Stimulated activated CD8-positive, alpha-beta memory T cell treated with anti-CD3 and anti-CD28 coated beads, Interleukin-2, amount 100 ng/mL, for 48 hours (primary cell): ENCODE data around the gene CASKIN2.

Source experiments
- DNase-seq, 2 donors: peaks; one replicate each; pipeline ENCODE4 v3.0.0-alpha.2; 2020; ENCODE audit warnings: low read depth in 2 of 2

CASKIN2 gene

DNA sequence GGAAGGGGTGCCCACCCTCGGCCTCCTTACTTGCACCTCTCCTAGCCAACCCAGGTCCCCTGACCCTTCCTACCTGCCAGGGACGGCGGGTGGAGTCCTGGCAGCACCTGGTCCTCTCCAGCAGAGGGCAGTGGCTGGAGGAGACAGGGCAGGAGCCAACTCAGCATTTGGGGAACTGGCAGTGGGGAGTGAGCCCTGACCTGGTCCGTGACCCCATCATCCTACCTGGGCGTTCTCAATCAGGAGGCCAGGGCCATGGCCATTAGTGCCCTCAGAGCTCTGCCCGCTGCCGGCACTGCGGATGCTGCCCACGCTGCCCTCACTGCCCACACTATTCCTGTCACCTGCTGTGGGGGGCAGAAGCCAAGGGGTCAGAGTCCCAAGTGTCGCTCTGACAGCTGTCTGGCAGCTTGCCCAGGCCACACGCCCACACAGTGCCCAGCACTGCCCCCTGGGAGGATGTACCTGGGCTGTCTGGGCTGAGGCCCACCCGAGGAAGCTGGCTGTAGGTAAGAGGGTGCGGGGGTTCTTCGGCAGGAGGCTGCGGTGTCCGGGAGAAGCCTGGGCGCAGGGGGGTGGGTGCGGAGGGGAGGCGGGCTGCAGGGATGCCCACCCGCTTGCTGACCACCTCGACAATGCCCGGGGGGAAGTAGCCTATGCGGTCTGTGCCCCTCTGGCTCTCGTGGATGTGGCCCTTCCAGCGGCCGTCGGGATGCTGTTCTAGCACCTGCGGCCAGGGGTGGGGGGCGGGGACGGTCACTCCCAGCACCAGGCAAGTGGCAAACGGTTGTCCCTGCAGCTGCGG lies 10.8 kb downstream of the CASKIN2 start:
- DNase-seq, result peak in 1 of 2 donors; percentile 26

DNA sequence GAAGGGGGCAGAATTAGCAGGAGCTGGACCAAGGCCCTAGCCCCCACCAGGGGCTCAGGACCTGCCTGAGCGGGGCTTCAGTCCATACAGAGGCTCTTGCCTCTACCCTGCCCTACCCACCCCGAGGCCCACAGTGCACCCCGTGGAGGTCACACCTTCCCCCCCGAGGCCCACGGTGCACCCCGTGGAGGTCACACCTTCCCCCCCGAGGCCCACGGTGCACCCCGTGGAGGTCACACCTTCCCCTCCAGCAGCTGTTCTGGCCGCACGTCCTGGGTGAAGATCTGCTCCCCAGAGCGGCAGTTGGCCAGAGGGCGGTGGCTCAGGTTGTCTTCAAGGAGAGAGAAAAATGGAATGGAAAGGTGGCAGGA lies 11.4 kb downstream of the CASKIN2 start:
- no peak for DNase-seq

DNA sequence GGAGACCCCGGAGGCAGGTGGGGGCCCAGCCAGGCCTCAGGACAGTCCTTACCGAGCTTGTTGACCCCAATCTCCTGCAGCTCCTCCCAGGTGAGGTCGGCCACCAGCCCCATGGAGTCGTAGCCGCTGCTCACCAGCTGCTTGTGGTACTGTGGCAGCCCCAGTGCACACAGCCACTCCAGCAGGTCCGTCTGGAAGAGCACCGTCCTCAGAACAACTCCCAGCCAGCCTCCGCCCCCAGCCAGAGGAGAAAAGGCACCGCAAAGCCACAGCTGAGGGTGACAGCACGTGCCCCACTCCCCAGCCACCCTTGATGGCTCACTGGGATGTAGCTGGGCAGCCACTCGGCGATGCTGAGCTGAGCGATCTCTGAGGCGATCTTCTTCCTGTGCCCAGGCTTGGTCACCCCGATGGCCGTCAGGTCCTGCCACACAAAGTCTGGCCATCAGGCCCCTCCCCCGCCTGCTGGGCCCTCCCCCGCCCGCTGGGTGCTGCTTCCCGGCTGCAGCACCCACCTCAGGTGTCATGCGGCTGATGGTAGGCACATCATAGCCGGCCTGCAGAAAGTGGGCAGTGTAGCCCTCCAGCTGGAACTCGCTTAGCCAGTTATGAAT lies 11.9 kb downstream of the CASKIN2 start:
- no peak for DNase-seq

DNA sequence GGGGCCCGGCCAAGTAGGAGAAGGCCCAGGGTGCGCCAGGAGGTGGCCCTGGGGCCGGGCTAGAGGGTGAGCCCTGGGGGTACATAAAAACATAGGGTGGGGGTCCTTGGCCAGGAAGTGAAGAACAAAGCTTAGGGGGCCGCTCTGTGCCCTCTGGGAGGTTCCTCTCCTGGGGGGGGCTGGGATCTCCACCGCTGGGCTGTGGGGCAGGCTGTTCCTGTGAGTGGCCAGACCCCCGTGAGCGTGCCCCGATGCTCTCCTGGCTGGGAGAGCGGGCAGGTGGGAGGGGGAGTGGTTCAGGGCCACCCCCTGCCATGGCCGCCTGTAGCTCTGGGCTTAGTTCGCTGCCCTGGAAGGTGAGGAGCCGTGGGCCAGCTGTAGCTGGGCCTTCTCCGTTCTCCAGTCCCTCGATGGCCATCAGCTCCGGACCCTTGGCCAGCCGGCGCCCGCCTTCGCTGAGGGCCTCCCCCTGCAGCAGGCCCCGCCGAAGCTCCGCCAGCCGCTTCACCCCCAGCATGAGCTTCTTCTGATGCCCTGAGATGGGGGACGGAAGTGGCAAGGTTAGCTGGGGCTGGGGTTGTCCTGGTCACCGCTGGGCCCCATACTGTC lies 12.5 kb downstream of the CASKIN2 start:
- no peak for DNase-seq

DNA sequence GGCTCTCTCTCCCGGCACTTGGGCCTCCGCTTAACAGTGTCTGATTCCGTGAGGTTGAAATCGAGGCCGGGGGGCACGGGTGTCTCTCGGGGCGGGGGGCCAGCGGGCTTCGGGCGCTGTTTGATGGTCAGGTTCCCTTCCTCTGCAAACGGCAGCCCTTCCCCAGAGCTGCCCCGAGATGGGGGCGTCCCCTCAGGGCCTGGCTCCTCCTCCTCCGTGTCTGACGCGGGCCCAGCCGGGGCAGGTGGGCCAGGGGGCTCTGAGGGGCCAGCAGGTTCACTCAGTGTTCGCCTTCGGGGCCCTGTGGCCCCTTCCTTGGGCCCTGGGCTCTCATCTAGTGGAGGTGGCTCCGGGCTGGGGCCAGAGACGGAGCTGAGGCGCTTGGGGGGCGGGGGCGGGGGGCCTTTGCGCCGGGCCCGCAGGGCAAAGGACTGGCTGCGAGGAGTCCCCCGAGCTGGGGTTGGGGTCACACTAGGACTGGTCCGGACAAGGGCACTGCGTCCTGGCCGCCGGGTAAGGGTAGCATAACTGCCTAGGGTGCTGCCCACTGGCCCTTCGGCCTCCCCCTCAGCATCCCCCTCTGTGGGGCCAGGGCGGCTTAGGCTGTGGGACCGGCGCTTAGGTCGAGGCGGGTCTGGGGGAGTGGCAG lies 13.1 kb downstream of the CASKIN2 start:
- no peak for DNase-seq

DNA sequence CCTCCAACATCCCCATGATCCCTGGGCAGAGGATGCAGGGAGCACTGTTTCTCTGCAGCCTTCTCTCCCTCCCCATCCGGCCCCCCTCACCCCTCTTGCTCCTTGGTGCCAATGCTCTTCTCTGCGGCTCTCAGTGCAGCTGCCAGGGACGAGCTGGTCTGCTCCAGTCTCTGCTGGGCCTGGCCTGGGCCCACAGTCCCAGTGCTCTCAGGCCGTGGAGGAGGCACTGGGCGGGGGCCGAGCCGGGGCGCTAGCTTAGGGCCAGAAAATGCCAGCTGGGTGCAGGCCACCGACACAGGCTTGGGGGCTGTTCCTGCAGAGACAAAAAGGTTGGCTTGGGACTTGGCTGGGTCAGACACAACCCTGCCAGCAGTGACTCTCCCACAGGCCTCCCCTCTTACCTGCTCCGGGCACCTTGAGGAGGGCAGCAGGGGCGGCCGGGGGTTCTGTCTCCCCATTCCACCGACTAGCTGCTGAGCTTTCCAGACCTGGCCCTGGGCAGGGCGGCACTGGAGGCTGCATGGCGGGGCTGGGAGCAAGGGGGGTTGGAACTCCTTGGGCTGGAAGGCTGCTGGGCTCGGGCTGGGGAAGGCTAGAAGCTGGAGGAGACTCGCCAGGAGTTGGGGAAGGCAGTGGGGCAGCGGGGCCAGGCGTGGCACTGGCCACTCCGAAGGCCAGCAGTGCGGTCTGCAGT lies 13.8 kb downstream of the CASKIN2 start:
- no peak for DNase-seq

DNA sequence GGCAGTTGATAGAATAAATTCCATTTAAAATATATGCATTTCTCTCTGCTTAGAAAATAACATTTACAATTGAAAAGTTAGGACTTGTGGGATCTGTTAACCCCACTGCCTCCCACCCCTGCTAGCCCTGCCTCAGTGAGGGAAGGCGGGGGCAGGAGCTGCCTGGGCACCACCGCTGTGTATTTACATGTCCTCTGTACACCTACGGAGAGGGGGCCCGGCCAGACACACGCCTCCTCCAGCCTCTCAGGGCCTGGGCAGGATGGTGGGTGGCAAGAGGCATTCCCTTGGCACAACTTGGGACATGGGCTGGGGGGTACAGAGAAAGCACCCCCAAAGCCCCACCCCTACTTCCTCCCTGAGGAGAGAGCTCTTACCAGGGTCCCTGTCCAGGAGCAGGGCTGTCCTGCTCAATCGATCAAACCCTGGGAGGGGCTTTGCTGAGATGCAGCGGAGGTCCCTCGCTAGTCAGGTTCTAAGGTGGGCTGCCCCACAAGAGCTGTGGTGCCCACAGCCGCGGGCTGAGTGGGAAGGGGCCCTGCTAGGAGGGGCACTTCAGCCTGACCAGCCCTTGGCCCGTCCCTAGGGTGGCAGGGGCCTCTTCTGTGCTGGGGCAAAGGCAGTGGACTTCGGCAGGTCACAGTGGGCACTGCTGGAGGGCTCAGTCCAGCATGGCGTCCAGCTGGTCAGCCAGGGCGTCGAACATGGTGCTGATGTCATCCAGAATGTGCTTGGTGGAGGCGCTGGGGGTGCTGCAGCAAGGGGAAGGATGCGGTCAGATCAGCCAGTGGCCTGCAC lies 14.7 kb downstream of the CASKIN2 start:
- DNase-seq, result no peak

DNA sequence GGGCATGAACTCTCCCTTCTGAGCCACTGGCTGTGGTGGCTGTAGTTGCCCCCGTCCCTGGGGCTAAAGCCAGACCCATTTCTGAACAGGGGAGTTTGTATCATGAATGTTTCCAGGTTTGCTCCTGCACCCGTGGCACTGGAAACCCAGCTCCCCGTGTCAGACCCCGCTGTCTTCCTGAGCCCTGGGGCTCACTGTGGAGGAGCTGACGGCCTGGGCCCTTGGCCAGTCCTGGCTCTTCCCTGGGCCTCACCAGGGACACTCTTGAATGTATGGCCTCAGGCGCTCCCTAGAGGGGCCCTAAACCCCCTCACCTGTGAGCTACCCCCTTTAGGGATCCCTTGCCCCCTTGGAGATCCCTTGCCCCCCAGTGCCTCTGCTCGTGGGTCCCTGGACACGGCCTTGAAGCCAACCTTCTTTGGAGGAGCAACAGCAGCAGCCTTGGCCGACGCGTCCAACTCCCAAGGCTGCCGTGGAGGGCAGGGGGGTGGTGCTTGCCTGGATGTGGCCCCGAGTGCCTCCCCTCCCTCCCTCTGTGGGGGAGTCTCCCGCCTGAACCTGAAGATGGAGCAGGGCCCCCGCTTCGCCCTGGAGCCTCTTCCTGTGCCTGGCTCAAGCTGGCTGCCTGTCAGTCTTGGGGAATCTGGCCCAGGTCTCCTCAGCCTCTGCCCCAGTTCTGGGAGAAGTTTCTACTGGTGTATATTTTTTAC lies 15.9 kb downstream of the CASKIN2 start:
- no peak for DNase-seq

DNA sequence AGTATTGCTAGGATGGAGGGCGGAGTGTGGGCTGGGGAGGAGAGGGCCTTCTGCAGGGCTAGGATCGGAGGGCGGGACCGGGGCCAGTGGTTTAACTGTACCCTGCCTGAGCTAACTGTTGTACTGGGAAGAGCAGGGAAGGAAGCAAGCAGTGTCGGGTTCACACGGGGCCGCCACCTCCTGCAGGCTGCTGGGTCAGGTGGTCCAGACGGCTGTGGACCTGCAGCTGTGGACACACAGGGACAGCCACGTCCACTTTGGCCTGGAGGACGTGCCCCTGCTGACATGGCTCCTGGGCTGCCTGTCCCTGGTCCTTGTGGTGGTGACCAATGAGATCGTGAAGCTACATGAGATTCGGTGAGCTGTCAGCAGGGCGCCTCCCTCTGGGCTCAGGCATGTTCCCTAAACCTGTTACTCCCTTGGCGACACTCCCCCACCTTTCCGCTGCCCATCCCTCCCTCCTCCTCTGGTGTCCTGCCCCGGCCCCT lies 16.6 kb downstream of the CASKIN2 start:
- no peak for DNase-seq

DNA sequence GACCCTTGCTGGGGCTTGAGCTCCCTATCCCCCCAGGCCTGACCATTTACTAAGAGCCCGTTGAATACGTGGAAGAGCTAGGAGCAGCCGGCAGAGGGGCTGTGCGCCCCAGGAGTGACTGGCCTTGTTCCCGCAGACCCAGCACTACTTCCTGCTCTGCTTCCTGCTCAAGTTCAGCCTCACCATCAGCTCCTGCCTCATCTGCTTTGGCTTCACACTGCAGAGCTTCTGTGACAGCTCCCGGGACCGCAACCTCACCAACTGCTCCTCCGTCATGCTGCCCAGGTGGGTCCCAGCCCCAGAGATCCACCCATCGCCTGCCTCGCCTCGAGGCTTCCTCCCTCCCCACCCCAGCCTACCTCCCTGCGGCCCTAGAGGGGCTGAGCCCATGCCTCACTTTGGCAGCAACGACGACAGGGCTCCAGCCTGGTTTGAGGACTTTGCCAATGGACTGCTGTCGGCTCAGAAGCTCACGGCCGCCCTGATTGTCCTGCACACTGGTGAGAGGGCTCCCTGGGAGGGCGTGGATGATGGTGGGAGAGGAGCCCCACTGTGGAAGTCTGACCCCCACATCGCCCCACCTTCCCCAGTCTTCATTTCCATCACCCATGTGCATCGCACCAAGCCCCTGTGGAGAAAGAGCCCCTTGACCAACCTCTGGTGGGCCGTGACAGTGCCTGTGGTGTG lies 17.2 kb downstream of the CASKIN2 start:
- no peak for DNase-seq

DNA sequence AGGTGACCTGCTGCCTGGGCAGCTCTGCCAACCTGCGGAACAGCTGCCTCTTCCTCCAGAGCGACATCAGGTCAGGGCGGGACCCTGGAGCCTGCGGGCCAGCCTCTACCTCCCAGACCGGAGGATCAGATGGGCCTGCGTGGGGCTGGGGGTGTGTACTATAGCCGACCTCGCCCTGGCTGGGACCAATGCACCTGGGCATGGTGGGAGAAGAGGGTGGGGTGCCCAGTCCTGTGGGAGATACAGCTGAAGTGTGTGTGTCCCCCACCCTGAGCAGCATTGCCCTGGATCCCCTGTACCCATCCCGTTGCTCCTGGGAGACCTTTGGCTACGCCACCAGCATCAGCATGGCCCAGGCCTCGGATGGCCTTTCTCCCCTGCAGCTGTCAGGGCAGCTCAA lies 19.3 kb downstream of the CASKIN2 start:
- DNase-seq, result no peak

DNA sequence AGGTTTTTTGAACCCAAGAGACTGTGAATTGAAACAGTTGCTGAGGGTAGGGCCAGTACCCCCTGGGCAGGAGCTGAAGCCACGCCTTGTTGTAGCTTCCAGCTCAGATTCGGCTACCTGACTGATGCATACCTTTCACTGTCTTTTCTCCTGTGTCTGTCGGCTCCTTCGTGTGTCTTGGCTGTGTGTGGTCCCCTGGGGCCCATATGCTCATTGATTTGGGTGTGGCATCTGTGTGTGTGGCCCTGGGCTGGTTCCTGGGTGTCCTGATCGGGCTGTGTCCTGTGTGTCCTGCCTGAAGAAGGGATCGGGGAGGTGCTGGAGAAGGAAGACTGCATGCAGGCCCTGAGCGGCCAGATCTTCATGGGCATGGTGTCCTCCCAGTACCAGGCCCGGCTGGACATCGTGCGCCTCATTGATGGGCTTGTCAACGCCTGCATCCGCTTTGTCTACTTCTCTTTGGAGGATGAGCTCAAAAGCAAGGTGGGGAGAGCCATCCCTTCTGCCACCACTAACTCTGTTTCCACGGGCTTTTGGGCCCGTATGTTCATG lies 20.9 kb downstream of the CASKIN2 start:
- DNase-seq, result no peak

DNA sequence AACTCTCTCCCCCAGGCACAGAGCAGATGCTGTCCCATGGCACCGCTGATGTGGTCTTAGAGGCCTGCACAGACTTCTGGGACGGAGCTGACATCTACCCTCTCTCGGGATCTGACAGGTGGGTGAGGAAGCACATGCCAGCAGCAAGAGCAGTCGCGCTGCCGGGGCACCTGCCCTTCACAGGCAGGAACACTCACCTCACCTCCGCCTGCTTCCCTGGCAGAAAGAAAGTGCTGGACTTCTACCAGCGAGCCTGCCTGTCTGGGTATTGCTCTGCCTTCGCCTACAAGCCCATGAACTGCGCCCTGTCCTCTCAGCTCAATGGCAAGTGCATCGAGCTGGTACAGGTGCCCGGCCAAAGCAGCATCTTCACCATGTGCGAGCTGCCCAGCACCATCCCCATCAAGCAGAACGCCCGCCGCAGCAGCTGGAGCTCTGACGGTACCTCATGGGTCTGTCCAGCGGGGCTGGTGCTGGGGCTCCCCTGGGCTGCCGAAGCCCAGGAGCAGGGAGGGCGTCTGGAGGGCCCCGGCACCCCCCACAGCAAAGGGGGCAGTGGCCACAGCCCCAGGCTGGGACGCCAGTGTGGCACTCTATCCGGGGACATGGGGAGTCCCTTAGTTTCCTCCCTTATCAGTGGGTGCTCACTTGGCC lies 21.7 kb downstream of the CASKIN2 start:
- DNase-seq, result no peak

DNA sequence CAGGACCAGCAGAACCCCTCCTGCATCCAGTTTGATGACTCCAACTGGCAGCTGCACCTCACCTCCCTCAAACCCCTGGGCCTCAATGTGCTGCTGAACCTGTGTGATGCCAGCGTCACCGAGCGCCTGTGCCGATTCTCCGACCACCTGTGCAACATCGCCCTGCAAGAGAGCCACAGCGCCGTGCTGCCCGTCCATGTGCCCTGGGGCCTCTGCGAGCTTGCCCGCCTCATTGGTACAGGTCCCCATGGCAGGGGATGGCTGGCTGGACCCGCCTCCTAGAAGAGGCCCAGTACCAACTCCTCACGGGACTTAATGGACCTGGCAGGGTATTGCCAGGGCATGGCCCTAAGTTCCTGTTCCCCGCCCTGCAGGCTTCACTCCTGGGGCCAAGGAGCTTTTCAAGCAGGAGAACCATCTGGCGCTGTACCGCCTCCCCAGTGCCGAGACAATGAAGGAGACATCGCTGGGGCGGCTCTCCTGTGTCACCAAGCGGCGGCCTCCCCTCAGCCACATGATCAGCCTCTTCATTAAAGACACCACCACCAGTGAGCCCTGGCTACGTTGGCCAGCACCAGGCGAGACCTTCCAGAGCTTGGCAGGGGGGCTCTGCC lies 22.7 kb downstream of the CASKIN2 start:
- DNase-seq, result no peak

DNA sequence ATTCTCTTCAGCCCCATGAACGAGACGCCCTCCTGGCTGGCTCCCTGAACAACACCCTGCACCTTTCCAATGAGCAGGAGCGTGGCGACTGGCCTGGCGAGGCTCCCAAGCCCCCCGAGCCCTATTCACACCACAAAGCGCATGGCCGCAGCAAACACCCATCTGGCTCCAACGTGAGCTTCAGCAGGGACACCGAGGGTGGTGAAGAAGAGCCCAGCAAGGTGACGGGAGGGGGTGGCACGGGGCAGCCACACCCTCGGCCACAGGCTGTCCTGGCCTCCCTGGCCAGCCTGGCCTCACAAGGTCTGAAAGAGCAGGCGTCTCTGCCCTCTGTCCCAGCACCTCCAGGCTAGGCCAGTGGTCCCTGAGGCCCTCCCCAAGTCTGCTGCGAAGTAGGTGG lies 23.7 kb downstream of the CASKIN2 start:
- no peak for DNase-seq

DNA sequence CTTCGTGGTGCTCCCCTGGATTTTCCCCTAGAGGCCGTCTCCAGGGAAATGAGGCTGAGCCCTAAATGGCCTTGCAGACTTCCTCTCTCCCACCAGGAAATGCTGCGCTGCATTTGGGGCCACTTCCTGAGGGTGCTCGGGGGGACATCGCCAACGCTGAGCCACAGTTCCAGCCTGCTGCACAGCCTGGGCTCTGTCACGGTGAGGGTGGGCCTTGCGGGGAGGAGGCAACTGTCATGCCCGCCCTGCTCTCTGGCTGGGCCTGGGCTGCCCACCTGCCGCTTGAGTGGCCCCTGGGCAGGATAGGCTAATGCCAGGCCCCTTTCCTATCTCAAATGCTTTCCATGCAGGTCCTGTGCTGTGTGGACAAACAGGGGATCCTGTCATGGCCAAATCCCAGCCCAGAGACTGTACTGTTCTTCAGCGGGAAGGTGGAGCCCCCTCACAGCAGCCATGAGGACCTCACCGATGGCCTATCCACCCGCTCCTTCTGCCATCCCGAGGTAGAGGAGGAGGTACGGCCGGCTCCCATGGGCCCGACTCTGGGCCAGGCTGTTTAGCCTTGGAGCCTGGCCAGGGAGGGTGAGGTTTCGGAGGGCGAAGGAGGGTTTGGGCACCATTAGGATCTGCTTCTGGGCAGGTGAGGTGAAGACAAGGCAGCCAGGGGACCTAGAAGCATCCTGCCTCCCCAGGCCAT lies 24.2 kb downstream of the CASKIN2 start:
- DNase-seq, result no peak

DNA sequence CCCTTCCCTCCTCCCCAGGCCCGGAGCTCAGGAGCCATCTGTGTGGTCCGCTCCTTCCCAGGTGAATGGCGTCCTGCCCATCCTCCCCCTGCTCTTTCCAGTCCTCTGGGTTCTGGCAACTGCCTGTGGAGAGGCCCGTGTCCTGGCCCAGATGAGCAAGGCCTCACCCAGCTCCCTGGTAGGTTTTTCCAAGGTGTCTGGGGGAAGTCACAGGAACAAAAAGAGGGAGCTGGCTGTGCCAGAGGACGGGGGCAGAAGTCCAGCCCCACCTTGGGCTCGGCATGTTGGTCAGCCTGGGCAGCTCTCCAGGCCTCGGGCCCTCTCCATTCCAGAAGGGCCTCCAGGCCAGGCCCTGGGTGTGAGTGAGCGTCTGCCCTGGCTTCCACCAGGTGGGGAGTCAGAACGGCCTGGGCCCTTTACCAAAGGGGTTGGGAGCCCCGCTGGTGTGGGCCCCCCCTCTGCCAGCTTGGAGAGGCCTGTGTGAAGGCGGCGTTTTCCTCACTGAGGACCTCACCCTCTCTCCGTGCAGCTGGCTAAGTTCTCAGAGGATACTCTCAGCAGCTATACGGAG lies 25.1 kb downstream of the CASKIN2 start:
- no peak for DNase-seq

DNA sequence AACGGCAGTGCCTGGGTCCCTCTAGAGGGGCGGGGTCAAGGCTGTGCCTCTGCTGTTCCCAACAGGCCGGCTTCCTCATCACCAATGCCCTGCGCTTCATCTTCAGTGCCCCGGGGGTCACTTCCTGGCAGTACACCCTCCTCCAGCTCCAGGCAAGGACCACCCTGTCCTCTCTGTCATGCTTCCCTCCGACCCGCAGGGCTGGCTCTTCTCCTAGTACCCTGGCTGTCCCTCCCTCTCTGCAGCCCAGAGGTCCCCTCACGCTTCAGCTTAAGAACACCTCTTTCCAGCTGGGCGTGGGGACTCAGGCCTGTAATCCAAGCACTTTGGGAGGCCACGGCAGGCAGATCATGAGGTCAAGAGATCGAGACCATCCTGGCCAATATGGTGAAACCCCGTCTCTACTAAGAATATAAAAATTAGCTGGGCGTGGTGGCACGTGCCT lies 25.8 kb downstream of the CASKIN2 start:
- no peak for DNase-seq
